Measurements from ENCODE around the gene KRT16.
"Not testable (repeated sequence)": the region's sequence is repeated elsewhere in the genome, so short reads cannot be mapped to it uniquely, and the experiment has no call there.

Gene KRT16

DNA sequence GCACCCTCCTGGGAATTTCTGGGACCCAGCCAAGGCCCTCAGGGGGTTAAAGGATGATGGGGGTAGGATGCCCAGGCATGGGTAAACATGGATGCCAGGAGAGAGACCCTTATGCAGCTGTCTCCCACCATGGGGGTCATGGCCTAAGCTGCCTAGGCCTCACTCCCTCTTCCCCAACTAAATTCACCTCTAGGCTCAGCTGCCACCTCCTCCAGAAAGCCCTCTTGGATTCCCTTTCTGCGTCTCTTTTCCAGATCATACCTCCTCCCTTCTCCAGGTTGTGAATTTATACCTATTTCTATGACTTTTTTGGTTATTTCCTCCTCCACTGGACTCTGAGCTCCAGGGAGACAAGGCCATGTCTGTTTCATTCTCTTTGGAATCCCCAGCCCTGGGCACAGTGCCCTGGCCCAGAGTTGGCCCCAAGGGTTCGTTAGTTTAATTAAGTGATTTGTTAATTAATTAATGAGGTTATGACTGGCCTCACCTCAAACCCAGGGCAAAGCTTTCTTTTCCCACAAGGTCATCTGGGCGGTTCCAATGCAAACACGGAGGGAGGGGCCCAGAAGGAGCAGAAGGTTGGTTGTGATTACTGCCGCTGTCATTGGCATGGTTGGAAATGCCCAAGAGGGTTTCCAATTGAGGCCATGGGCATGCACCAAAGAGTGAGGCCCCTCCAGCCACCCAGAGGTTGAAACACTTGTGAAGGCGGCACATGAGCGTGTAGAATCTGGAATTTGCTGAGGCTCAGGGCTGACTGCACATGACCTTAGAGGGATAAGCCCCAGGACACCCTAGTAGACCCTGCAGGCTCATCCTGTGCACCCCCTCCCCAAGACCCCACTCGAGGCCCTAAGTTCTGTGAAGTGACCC lies 18.7 kb upstream of the KRT16 start:
- Histone ChIP-seq H3K4me1 (ENCODE audit: low read length) (no peaks in the 10 kb centered on the region), H3K4me2 (ENCODE audit: low read depth, low read length) (no peak overlapping the region), H3K27me3 (replicated peaks; ENCODE audit: insufficient read depth, low read length) (peaks cover 20% of the 10 kb centered on the region), H3K4me3 (ENCODE audit: low read length) (no peak overlapping the region), H2AFZ (ENCODE audit: low read length) (no peak overlapping the region), H3K9me3 (replicated peaks; ENCODE audit: insufficient read depth, low read length) (no peaks in the 10 kb centered on the region), H3K27ac (ENCODE audit: low read length) (no peak overlapping the region), H3K36me3 (replicated peaks; ENCODE audit: insufficient read depth, low read length) (no peaks in the 10 kb centered on the region), H3K9ac (ENCODE audit: low read length) (no peak overlapping the region), H3K79me2 (ENCODE audit: low read length) (no peaks in the 10 kb centered on the region), H4K20me1 (ENCODE audit: insufficient read depth, low read length) (no peaks in the 10 kb centered on the region), H3K9me2 (replicated peaks; ENCODE audit: insufficient read depth, low read length) (no peaks in the 10 kb centered on the region), H3F3A (ENCODE audit: insufficient read depth, low read length) (no peaks in the 10 kb centered on the region)
- TF ChIP-seq EZH2 (optimal IDR thresholded peaks at IDR 0.05; ENCODE audit: low read depth, low read length) (no peak), EZH2phosphoT487 (IDR thresholded peaks at IDR 0.05; ENCODE audit: low read length) (no peak)
- no peak for DNase-seq

DNA sequence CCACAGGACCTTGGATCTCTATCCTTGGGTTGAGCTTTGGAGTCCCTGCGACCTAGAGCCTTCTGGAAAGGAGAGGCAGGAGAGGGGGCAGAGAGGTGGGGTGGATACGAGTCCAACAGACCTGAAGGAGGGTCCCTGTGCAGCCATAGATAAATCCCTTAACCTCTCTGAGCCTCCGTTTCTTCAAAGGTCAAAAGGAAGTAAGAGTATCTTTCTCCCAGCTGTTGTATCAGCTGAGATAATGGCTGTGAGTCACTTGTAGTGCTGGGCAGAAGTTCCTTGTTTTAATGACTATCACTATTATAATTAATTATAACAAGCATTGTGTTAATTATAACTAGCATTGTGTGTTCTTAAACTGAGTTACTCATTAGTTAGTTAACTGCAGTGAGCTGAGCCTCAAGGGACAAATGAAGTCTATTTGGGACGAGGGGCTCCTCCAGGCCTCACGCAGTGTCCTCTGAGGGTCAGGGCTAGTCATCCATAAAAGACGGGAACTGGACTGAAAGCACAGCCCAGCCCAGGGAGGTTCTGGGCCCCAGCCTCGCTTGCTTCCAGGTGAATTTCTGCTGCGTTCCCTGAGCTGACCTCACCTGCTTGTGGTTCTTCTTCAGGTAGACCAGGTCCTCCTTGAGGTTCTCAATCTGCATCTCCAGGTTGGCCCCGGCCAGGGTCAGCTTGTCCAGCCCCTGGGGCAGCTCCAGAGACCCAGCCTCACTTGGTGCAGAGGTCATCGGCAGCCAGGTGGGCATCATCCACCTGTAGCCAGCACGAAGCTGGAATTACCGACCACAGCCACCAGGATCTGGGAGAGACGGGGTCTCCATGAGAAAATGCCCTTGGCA lies 17.5 kb upstream of the KRT16 start:
- no peaks in the 10 kb centered on the region for H3K36me3 ChIP-seq (replicated peaks; ENCODE audit: insufficient read depth, low read length)
- no peak overlapping the region for H3K27ac ChIP-seq (ENCODE audit: low read length)
- H3K4me3 ChIP-seq (ENCODE audit: low read length), result no peak overlapping the region
- no peaks in the 10 kb centered on the region for H4K20me1 ChIP-seq (ENCODE audit: insufficient read depth, low read length)
- no peak for DNase-seq
- H3K9me3 ChIP-seq (replicated peaks; ENCODE audit: insufficient read depth, low read length), result no peaks in the 10 kb centered on the region
- H3F3A ChIP-seq (ENCODE audit: insufficient read depth, low read length), result no peaks in the 10 kb centered on the region
- TF ChIP-seq EZH2phosphoT487 (IDR thresholded peaks at IDR 0.05; ENCODE audit: low read length) (no peak), EZH2 (optimal IDR thresholded peaks at IDR 0.05; ENCODE audit: low read depth, low read length) (no peak)
- TF ChIP-seq, protein P1, sequence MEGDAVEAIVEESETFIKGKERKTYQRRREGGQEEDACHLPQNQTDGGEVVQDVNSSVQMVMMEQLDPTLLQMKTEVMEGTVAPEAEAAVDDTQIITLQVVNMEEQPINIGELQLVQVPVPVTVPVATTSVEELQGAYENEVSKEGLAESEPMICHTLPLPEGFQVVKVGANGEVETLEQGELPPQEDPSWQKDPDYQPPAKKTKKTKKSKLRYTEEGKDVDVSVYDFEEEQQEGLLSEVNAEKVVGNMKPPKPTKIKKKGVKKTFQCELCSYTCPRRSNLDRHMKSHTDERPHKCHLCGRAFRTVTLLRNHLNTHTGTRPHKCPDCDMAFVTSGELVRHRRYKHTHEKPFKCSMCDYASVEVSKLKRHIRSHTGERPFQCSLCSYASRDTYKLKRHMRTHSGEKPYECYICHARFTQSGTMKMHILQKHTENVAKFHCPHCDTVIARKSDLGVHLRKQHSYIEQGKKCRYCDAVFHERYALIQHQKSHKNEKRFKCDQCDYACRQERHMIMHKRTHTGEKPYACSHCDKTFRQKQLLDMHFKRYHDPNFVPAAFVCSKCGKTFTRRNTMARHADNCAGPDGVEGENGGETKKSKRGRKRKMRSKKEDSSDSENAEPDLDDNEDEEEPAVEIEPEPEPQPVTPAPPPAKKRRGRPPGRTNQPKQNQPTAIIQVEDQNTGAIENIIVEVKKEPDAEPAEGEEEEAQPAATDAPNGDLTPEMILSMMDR (IDR thresholded peaks at IDR 0.05; ENCODE audit: low read length), result no peak
- no peaks in the 10 kb centered on the region for H3K9me2 ChIP-seq (replicated peaks; ENCODE audit: insufficient read depth, low read length)
- no peaks in the 10 kb centered on the region for H3K79me2 ChIP-seq (ENCODE audit: low read length)
- H3K27me3 ChIP-seq (replicated peaks; ENCODE audit: insufficient read depth, low read length), result peaks cover 26% of the 10 kb centered on the region
- no peak overlapping the region for H2AFZ ChIP-seq (ENCODE audit: low read length)
- H3K4me1 ChIP-seq (ENCODE audit: low read length), result no peaks in the 10 kb centered on the region
- no peak overlapping the region for H3K4me2 ChIP-seq (ENCODE audit: low read depth, low read length)
- no peak overlapping the region for H3K9ac ChIP-seq (ENCODE audit: low read length)

DNA sequence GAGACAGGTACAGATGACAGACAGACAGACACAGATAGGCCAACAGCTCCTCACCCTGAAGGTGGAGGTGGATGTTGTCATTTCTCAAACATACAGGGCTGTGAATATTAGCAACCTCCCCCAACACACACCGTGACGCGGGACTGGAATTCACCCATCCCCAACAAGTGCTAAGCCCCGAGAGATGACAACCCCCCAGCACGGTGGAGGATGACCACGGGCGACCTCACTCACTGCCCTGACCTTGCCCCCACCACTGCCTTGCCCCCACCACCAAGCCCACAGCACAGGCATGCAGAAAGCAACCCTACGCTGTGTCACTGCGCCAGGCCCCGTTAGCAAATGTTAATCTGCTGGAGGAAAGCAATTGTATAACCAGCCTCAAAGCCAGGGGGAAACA lies 16.7 kb upstream of the KRT16 start:
- no peaks in the 10 kb centered on the region for H3K4me1 ChIP-seq (ENCODE audit: low read length)
- H3K27me3 ChIP-seq (replicated peaks; ENCODE audit: insufficient read depth, low read length), result peaks cover 33% of the 10 kb centered on the region
- H3K9ac ChIP-seq (ENCODE audit: low read length), result no peak overlapping the region
- no peak overlapping the region for H3K27ac ChIP-seq (ENCODE audit: low read length)
- H2AFZ ChIP-seq (ENCODE audit: low read length), result no peak overlapping the region
- DNase-seq, result no peak
- no peaks in the 10 kb centered on the region for H4K20me1 ChIP-seq (ENCODE audit: insufficient read depth, low read length)
- H3K9me2 ChIP-seq (replicated peaks; ENCODE audit: insufficient read depth, low read length), result no peaks in the 10 kb centered on the region
- H3K79me2 ChIP-seq (ENCODE audit: low read length), result no peaks in the 10 kb centered on the region
- no peak overlapping the region for H3K4me2 ChIP-seq (ENCODE audit: low read depth, low read length)
- no peaks in the 10 kb centered on the region for H3F3A ChIP-seq (ENCODE audit: insufficient read depth, low read length)
- H3K9me3 ChIP-seq (replicated peaks; ENCODE audit: insufficient read depth, low read length), result no peaks in the 10 kb centered on the region
- H3K4me3 ChIP-seq (ENCODE audit: low read length), result no peak overlapping the region
- TF ChIP-seq EZH2phosphoT487 (IDR thresholded peaks at IDR 0.05; ENCODE audit: low read length), result no peak
- H3K36me3 ChIP-seq (replicated peaks; ENCODE audit: insufficient read depth, low read length), result no peaks in the 10 kb centered on the region

DNA sequence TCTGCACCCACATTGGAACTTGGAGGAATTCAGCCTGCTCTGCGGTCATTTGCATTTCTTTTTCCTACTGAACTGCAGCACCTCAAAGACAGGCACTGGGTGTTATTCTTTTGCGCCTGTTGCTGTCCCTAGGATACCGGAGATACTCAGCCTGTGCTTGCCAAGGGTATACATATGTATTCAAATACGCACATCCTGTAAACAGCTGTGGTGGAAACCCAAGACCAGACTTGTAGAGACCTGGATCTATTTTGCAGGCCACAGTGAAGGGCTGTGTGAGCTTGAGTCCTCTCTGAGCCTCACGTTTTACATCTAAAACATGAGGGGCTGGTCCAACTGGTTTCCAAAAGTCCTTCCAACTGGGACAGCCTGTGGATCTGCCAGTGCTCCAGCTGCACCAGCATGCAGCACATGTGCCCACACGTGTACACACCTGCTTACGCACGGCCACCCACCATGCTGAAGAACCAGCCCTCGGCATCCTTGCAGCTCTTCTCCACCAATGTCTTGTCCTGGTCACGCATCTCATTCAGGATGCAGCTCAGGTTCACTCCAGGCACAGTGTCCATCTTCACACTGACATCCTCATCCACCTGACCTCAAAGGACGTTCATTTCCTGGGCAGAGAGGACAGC lies 16.2 kb upstream of the KRT16 start:
- H3K27me3 ChIP-seq (replicated peaks; ENCODE audit: insufficient read depth, low read length), result peaks cover 36% of the 10 kb centered on the region
- not testable (repeated sequence) for H4K20me1 ChIP-seq (ENCODE audit: insufficient read depth, low read length); H3K9me3 ChIP-seq (replicated peaks; ENCODE audit: insufficient read depth, low read length); H3K79me2 ChIP-seq (ENCODE audit: low read length); DNase-seq; H3K4me1 ChIP-seq (ENCODE audit: low read length); H3F3A ChIP-seq (ENCODE audit: insufficient read depth, low read length); H2AFZ ChIP-seq (ENCODE audit: low read length); H3K9ac ChIP-seq (ENCODE audit: low read length); H3K9me2 ChIP-seq (replicated peaks; ENCODE audit: insufficient read depth, low read length); H3K4me3 ChIP-seq (ENCODE audit: low read length); H3K4me2 ChIP-seq (ENCODE audit: low read depth, low read length); H3K27ac ChIP-seq (ENCODE audit: low read length); H3K36me3 ChIP-seq (replicated peaks; ENCODE audit: insufficient read depth, low read length)

DNA sequence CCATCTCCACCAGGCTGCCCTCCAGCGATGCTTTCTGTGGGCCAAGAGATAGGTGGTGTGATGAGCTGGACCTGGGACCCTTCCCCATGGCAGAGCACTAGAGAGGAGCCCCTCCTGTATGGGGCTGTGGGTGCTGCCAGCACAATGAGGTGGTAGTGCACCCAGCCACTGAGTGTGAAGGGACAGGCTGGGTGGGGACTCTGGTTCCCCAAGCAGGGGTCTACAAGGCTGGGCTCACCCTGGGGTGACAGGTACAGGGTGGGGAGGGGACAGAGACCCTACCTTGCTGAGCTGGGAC lies 15.5 kb upstream of the KRT16 start:
- not testable (repeated sequence) for H3K79me2 ChIP-seq (ENCODE audit: low read length); H3K4me3 ChIP-seq (ENCODE audit: low read length); H3K4me2 ChIP-seq (ENCODE audit: low read depth, low read length); H3K9me2 ChIP-seq (replicated peaks; ENCODE audit: insufficient read depth, low read length); H3K4me1 ChIP-seq (ENCODE audit: low read length); H3K9me3 ChIP-seq (replicated peaks; ENCODE audit: insufficient read depth, low read length); H2AFZ ChIP-seq (ENCODE audit: low read length); DNase-seq; H3K9ac ChIP-seq (ENCODE audit: low read length); H3K36me3 ChIP-seq (replicated peaks; ENCODE audit: insufficient read depth, low read length); H4K20me1 ChIP-seq (ENCODE audit: insufficient read depth, low read length); H3K27ac ChIP-seq (ENCODE audit: low read length); H3F3A ChIP-seq (ENCODE audit: insufficient read depth, low read length)
- peaks cover 43% of the 10 kb centered on the region for H3K27me3 ChIP-seq (replicated peaks; ENCODE audit: insufficient read depth, low read length)

Data from MM.1S (cell line).